ENCODE data around the gene TENT4A.

DNA sequence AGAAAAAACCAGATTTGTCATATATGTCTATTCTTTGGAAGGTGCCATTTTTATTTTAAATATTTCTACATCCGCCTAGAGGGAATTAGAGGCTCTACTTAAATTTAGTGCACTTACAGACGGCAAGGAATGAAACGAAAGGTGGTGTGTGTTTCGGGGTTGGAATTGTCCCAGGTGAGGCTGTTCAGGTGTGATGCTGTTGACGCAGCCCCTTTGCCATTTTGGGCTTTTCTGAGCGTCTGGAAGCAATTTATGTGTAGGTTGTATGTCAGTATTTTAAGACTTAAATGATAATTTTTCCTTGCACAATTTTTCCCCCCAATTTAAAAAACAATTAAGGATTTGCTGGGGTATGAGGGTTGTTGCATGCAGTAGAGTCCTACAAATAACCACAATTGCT is 2.0 kb downstream of the TENT4A start:
- TF ChIP-seq CTCF (conservative IDR thresholded peaks at IDR 0.05) (no peak), ZFX (IDR thresholded peaks at IDR 0.05) (no peak)

Measured in C4-2B (cell line).